Left ventricle myocardium superior (tissue), 1 donor: ENCODE measurements around the gene DUS2. TPM values are rescaled to one million over a fixed set of nuclear protein-coding genes. Genes with fewer than 3 reads are reported as not detected.
A peak's percentile ranks its signal among the peaks of the same experiment; 100 is the strongest.

Experiments used
- ATAC-seq: fragments of 200-7000 bp; cut with Tn5 transposase; one replicate; pipeline ENCODE4 v1.9.1; 2020; ENCODE audit warnings: mild to moderate bottlenecking, moderate library complexity
- DNase-seq: peaks from one replicate; pipeline ENCODE4 v3.0.0-alpha.2; 2020
- intact Hi-C: fragments of 100-400 bp; cut with micrococcal nuclease; formaldehyde crosslinking; loops from one replicate; pipeline ENCODE4 v1.11.0; 2022
- total RNA-seq: library from RNA; stranded (reverse); fragmentation: NEBNext Ultra II Directional; extraction: Animal tissue kit (Norgen Biotek cat#: 25700); gene quantifications from one replicate; pipeline ENCODE4 v1.2.1, GENCODE V29; 2021
- donor health status: DM: no; HTN: yes; CAD: no; lungs with severe emphysema.

DUS2 gene
- total RNA-seq, 1 donor from 2014 or later: 4.9 TPM

DNA sequence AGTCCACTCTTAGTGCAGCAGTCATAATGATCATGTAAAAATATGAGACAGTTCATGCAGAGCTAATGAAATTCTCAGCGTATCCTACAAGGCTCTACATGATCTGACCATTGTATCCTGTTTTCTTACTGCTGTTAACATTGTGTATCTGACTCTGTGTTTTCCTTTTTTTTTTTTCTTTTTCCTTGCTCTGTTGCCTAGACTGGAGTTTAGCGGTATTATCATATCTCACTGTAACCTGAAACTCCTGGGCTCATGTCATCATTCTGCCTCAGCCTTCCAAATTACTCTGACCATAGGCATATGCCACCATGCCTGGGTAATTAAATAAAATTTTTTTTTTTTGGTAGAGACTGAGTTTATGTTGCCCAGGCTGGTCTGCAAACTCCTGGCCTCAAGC is 12.1 kb downstream of the DUS2 start:
- DNase-seq (no peak), ATAC-seq (no peak)
- intact Hi-C loops: no loop called here

DNA sequence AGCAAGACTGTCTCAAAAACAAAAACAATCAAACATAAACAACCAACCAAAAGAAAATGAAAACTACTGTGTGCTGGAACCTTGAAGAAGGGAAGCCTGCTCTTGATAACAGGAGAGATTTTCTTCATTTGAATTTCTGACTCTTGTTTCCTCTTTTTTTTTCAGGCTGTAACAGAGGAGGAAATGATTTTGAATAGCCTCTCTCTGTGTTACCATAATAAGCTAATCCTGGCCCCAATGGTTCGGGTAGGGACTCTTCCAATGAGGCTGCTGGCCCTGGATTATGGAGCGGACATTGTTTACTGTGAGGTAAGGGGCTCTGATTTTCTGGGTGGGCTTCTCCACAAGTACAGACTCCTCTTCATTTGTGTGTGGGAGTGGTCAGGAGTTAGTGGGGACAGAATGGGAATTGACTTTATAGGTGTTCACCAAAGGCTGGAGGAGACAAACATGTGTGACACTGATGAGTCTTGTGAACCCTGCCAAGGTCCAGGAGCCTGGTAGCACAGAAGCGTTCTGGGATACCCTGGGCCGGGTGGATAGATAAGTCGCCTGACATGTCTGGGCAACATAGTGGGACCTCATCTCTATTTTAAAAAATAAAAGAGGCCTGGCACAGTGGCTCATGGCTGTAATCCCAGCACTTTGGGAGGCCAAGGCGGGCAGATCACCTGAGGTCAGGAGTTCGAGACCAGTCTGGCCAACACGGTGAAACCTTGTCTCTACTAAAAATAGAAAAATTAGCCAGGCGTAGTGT is 14.9 kb downstream of the DUS2 start:
- DNase-seq: no peak
- intact Hi-C loops: no loop called here
- no peak for ATAC-seq

DNA sequence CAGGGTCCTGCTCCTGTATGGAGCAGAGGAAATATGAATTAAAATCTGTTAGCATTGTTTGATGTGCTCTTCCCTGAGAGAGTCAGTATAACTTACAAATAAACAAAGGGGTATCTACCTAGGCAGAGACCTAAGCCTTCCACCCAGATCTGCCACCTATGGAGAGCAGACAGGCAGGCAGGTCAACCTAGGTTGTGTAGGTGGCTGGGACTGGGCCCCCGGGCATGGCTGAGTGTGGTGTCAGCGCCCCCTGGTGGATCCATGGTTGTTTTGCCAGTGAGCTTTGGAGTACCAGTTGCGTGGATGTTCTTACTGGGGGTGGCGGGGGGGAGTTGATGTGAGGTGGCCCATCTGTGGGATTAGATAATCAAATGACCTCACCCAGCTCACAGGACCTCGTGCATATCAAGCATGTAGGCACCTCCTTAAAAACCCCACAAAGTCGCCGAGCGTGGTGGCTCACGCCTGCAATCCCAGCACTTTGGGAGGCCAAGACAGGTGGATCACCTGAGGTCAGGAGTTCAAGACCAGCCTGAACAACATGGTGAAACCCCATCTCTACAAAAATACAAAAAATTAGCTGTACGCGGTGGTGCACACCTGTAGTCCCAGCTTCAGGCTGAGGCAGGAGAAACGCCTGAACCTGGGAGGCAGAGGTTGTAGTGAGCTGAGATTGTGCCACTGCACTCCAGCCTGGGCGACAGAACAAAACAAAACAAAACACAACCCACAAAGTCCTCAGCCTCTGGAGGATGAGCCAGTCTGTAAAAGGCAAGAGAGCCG is 17.6 kb downstream of the DUS2 start:
- peak; percentile 96 for ATAC-seq

DNA sequence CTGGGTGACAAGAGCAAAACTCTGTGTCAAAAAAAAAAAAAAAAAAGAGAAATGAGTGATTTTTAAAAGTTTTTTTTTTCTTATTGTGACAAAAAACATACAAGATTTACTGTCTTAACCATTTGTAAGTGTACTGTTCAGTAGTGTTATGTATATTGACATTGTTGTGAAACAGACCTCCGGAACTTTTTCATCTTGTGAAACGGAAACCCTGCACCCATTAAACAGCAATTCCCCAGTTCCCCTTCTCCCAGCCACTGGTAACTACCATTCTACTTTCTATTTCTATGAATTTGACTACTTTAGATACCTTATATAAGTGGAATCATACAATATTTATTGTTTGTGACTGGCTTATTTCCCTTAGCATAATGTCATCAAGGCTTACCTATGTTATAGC is 18.7 kb downstream of the DUS2 start:
- intact Hi-C loops: no loop called here
- DNase-seq (no peak), ATAC-seq (peak; percentile 44)

More for the DNA sequence above, 17.6 kb downstream of the DUS2 start:
- peak; percentile 89 for DNase-seq
- intact Hi-C loops: no loop called here

DNA sequence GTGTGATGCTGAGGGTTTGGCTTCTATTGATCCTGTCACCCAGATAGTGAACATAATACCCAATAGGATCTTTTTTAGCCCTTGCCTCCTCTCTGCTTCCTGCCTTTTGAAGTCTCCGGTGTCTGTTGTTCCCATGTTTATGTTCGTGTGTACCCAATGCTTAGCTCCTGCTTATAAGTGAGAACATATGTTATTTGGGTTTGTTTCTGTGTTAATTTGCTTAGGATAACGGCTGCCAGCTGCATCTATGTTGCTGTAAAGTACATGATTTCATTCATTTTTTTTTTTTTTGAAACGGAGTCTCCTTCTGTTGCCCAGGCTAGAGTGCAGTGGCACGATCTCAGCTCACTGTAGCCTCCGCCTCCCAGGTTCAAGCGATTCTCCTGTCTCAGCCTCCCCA is 23.0 kb downstream of the DUS2 start:
- ATAC-seq (no peak), DNase-seq (no peak)
- intact Hi-C loops: no loop called here

DNA sequence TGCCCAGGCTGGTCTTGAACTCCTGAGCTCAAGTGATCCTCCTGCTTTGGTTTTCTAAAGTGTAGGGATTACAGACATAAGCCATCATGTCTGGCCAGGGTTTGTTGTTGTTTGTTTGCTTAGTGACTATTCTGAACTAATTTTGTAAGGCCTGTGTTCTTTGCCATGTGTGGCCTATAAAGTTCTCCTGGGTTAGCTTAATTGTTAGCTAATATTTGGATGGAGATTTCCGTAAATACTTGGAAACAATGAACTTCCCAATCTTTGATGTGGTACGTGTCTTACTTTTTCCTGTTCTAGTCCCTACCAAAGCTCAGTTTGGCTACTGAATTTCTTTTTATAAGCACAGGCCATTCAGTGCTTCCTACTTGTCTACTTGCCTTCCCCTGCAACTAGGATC is 24.9 kb downstream of the DUS2 start:
- ATAC-seq (no peak), DNase-seq (no peak)

DNA sequence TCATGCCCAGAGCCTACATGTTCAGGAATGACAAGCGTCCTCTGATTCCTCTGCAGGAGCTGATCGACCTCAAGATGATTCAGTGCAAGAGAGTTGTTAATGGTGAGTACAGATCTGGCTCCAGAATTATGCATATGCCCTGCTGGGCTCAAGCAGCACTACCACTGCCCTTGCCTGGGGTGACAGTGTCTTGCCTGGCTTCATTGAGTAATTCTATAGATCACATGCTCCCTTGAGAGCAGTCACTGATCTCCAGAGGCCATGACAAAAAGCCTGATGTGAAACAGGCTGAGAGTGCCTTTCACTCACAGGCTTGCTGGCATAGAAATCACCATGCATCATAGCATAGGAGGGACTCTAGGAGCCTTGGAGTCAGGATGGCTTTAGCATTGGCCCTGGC is 26.4 kb downstream of the DUS2 start:
- no peak for ATAC-seq
- DNase-seq: no peak
- intact Hi-C loops: no loop called here

More for the DNA sequence above, 24.9 kb downstream of the DUS2 start:
- intact Hi-C loops: no loop called here

DNA sequence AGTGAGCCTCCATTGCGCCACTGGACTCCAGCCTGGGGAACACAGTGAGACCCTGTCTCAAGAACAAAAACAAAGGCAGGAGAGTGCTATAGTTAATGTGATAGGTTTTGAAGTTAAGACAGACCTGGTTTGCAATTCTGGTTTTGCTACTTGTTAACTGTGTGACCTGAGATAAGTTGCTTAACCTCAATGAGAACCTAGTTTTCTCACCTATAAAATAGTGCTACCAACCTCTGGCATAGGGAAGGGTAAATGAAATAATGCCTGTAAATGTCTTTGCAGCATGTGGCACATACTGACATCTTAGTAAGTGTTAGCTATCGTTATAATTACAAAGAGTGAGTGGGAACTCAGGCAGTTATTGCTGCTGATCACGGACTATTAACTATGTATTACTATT is 32.3 kb downstream of the DUS2 start:
- DNase-seq (no peak), ATAC-seq (no peak)
- intact Hi-C loops: no loop called here

DNA sequence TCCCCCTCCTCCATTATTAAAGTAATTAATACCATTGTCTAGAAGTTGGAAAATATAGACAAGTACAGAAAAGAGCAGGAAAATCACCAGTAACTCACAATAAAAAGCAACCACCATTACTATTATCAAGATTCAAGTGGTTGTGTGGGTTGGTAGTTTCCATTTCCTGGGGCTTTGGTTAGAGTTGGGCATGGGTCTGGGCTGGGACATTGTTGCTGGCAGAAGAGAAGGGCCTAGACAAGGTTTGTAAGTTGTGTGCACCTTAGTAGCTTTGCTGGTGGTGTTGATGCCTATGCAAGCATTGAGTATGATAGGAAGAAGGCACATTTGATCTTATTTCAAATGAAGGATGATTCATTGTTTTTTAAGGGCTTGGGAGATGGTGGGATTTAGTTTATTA is 36.7 kb downstream of the DUS2 start:
- intact Hi-C loops: no loop called here
- DNase-seq: no peak
- no peak for ATAC-seq

DNA sequence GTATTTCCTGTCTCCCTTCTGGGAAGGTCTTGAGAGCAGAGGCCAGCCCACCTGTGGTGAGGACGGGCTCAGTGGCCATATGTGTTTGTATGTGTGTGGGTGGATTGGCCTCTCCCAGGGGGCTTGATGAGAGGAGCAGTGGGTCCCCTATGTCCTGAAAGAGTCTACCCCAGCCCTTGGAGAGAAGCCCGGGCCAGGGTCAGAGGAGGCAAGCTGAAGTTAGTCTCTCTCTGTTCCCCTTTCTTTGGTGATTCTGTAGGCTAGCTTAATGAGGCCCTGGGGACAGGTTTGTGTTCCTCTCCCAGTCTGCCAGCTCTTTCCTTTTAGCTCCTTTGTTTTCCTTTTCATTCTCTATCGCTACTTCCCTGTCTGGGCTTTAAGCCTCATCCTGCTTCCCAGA is 38.3 kb downstream of the DUS2 start:
- DNase-seq: no peak
- ATAC-seq: no peak
- intact Hi-C loops: no loop called here

DNA sequence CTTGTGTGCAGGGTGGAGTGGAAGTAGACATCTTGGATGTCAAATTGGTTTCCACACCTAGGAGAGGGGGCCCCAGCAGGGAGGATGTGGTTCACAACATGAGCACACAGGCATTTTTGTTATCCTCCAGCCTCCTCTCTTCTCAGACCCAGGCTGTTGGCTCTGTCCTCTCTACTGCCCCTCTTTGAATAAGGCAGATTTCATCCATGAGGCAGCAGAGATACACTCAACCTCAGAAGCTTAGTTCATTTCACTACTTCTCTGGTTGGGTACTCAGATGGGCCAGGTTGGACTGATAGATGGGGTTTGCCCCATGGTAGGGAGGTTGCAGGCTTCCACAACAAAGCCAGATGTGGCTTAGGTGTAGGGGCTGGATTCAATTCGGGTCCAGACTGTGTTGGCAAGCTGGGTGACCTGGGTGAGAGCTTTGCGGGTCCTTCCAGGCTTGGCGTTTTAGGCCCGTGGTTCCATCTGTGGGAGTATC is 39.9 kb downstream of the DUS2 start:
- ATAC-seq (no peak), DNase-seq (no peak)
- intact Hi-C loops: no loop called here

DNA sequence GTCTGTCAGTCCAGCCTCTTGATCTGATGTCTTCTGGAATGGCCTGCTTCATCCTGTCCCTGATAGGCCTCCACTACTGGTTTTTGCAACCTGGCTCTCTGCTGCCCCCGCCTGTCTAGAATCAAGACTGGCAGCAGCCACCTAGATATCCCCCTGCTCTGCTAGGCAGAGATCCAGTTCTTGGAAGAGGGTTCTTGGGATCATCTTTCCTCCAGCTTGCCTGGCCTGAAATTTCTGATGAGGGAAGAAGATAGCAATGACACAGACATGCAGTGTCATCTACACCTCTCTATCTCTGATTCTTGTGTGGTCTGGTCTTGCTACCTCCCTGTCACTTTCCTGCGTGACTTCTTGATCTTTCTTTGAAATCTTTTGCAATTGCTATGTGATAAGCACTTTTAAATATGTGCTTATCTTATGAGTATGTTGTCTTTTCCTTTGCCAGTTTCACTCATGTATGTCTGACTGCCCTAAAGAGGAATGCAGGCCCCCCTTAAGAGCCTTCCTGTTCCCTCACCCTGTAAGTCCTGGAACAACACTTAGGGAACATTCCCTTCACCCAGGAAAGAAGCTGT is 41.8 kb downstream of the DUS2 start:
- peak; percentile 76 for DNase-seq
- ATAC-seq: peak; percentile 75
- intact Hi-C loops: no loop called here

DNA sequence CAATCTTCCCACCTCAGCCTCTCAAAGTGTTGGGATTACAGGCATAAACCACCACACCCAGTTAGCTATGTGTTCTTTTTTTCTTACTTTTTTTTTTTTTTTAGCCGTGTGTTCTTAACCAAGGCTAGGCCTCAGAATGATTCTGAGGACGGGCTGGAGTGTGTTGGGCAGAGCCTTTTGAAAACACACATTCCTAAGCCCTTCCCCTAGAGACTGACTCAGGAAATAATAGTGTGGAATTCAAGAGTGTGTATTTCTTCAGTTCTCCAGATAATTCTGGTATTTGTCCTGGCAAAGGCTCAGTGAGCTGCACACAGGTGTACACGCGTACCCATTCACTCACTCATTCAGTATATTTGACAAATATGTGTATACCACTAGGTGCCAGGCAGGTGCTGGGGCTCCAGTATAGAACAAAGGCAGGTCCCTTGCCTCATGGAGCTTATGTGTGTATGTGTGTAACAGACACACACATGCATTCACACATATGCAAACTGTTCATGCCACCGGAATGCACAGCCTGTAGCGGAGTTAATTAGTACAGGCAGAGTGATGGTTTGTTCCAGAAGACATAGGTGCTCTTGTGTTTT is 42.7 kb downstream of the DUS2 start:
- ATAC-seq (peak; percentile 25), DNase-seq (no peak)
- intact Hi-C loops: no loop called here

DNA sequence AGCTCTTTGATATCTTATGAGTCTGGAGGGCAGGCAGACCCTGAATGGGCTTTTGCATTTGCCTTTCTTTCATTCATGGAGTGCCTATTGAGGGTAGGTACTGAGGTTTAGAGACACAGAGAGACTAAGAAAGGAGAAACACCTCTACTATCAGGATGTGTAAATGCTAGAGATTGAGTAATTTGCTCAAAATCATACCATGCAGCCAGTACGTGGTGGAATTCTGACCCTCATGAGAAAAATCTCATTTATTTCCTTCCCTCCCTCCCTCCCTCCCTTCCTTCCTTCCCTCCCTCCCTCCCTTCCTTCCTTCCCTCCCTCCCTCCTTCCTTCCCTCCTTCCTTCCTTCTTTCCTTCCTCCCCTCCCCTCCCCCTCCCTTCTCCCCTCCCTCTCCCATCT is 43.7 kb downstream of the DUS2 start:
- intact Hi-C loops: no loop called here
- ATAC-seq (no peak), DNase-seq (no peak)

DNA sequence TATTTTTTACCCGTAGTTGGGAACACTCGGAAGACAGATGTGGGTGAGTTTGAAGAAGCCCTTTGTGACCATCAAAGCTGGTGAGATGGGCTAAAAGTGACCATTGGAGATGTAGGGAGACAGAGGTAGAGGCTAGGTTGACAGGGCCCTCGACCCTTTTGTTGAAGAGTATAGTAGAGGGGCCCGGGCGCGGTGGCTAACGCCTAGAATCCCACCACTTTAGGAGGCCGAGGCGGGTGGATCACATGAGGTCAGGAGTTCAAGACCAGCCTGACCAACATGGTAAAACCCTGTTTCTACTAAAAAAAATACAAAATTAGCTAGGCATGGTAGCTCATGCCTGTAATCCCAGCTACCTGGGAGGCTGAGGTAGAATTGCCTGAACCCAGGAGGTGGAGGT is 45.8 kb downstream of the DUS2 start:
- ATAC-seq: no peak
- DNase-seq: no peak
- intact Hi-C loops: no loop called here

DNA sequence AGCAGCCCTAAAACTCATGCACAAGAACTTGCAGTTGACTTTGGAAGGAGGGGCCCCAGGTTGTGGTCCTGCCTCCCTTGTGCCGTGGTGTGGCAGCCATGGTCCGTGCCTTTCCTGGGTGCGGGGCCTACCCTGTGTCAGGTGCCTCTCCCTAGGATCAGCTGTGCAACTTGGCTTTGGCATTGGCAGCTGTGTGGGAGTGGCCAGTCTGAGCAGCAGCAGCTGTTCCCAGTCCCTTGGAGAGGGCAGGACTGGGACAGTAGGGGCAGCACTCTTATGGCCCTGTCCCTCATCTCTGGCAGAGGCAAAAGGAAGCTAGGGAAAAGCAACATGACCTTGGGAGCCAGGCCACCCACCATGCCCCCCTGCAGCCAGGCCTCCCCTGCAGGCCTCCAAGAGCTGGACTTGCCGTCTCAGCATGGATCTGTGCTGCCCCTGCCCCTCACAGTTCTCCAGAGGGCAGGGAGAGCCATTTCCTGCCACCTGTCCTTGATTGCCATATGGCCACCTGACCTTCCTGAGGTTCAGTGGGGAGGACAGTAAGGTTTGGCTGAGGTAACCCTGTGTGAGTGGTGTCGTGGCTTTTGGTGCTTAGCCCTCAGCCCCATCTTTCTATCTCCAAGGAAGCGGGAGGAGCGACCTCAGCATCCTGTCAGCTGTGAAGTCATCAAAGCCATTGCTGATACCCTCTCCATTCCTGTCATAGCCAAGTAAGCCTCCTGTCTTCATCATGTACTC is 46.6 kb downstream of the DUS2 start:
- DNase-seq (peak; percentile 66), ATAC-seq (peak; percentile 83)
- intact Hi-C loops: no loop called here

DNA sequence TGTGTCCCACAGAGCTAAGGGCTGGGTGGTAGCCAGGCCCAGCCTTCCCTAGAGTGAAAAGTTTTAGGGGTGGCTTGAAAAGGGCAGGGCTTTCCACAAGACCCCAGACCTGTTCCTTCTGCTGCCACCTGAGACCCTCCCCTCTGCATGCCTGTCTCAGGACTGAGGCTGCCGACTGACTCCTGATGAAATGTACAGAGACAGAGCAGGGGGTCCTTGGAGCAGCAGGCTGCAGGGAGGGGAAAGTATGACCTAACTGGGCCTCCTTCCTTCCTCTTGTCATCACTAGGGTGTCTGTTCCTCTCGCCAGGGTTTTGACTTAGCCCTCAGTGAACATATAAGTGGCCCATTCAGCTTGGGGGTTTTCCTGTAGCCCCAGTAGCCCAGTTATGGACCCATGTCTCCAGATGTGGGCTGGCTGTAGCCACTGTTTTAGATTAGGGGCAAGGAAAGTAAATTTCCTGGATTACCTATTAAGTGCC is 47.2 kb downstream of the DUS2 start:
- ATAC-seq (no peak), DNase-seq (no peak)
- intact Hi-C loops: no loop called here

DNA sequence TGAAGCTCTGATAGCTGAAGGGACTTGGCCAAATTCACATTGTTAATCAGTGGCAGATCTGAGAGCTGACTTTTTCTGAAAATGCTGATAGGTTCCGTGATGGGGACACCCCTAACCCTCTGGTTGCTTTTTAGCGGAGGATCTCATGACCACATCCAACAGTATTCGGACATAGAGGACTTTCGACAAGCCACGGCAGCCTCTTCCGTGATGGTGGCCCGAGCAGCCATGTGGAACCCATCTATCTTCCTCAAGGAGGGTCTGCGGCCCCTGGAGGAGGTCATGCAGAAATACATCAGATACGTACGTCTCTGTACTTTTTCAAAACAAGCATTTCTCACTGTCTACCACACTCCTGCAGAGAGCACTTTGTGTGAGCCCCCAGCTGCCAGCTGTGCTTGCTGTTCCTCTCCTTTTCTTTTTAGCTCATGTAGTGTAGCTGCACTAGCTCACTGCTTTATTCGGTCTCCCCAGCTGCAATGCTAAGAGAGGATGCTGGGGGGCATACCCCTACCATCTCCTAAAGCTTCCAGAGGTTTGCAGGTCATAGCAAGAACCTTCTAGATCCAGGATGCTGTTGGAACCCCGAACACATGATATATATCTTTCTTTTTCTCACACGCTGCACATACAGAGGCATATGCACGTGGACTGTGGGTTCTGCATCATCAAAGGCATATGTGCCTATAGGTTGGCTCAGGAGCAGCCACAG is 47.9 kb downstream of the DUS2 start:
- ATAC-seq: no peak
- intact Hi-C loops: no loop called here

DNA sequence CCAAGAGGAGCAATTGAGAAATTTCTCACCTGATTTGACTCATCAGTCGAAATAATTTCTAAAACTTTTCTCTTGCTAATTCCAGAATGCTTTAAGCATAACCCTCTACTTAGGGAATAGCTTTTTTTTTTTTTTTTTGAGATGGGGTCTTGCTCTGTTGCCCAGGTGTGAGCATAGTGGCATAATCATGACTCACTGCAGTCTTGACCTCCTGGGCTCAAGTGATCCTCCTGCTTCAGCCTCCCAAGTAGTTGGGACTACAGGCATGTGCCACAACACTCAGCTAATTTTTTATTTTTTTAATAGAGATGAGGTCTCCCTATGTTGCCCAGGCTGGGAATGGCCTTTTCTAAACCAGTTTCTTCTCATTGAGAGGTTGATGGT is 48.4 kb downstream of the DUS2 start:
- intact Hi-C loops: no loop called here
- ATAC-seq (no peak), DNase-seq (no peak)

More for the DNA sequence above, 47.9 kb downstream of the DUS2 start:
- DNase-seq: no peak
